ENCODE data around the gene PELI2.

PELI2 gene

DNA sequence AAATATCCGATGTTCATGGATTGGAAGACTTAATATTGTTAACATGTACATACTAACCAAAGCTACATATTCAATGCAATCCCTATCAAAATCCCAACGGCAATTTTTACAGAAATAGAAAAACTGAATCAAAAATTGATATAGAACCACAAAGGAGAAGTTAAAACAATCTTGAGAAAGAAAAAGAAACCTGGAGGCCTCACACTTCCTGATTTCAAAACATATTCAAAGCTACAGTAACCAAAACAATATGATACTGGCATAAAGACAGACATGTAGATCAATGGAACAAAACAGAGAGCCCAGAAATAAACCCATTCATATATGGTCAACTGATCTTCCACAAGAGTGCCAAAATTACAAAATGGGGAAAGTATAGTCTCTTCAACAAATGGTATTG, 5.4 kb upstream of the PELI2 start:
- H3F3A ChIP-seq (ENCODE audit: insufficient read depth, low read length) = no peaks in the 10 kb centered on the region
- H3K4me2 ChIP-seq (ENCODE audit: low read depth, low read length) = no peak overlapping the region
- H3K27me3 ChIP-seq (replicated peaks; ENCODE audit: insufficient read depth, low read length) = no peaks in the 10 kb centered on the region
- no peak overlapping the region for H3K9ac ChIP-seq (ENCODE audit: low read length)
- H3K36me3 ChIP-seq (replicated peaks; ENCODE audit: insufficient read depth, low read length) = no peaks in the 10 kb centered on the region
- no peak for DNase-seq
- H3K4me1 ChIP-seq (ENCODE audit: low read length) = no peaks in the 10 kb centered on the region
- H4K20me1 ChIP-seq (ENCODE audit: insufficient read depth, low read length) = no peaks in the 10 kb centered on the region
- H3K9me2 ChIP-seq (replicated peaks; ENCODE audit: insufficient read depth, low read length) = no peaks in the 10 kb centered on the region
- no peak overlapping the region for H2AFZ ChIP-seq (ENCODE audit: low read length)
- no peak overlapping the region for H3K27ac ChIP-seq (ENCODE audit: low read length)
- TF ChIP-seq EZH2 (optimal IDR thresholded peaks at IDR 0.05; ENCODE audit: low read depth, low read length) (no peak), EZH2phosphoT487 (IDR thresholded peaks at IDR 0.05; ENCODE audit: low read length) (no peak)
- no peaks in the 10 kb centered on the region for H3K79me2 ChIP-seq (ENCODE audit: low read length)
- no peak overlapping the region for H3K4me3 ChIP-seq (ENCODE audit: low read length)
- no peaks in the 10 kb centered on the region for H3K9me3 ChIP-seq (replicated peaks; ENCODE audit: insufficient read depth, low read length)

GRCh38 chr14:56115334-56115870, 2.8 kb upstream of the PELI2 start:
- Histone ChIP-seq H3K9ac (ENCODE audit: low read length) (no peak overlapping the region), H3K27me3 (replicated peaks; ENCODE audit: insufficient read depth, low read length) (no peaks in the 10 kb centered on the region), H3K9me3 (replicated peaks; ENCODE audit: insufficient read depth, low read length) (no peaks in the 10 kb centered on the region), H3K9me2 (replicated peaks; ENCODE audit: insufficient read depth, low read length) (no peaks in the 10 kb centered on the region), H2AFZ (ENCODE audit: low read length) (no peak overlapping the region), H3K36me3 (replicated peaks; ENCODE audit: insufficient read depth, low read length) (no peaks in the 10 kb centered on the region), H3K4me3 (ENCODE audit: low read length) (no peak overlapping the region), H3K4me2 (ENCODE audit: low read depth, low read length) (no peak overlapping the region), H3K79me2 (ENCODE audit: low read length) (no peaks in the 10 kb centered on the region), H3F3A (ENCODE audit: insufficient read depth, low read length) (no peaks in the 10 kb centered on the region), H3K27ac (ENCODE audit: low read length) (no peak overlapping the region), H3K4me1 (ENCODE audit: low read length) (no peaks in the 10 kb centered on the region), H4K20me1 (ENCODE audit: insufficient read depth, low read length) (no peaks in the 10 kb centered on the region)
- DNase-seq = no peak
- TF ChIP-seq EZH2 (optimal IDR thresholded peaks at IDR 0.05; ENCODE audit: low read depth, low read length) (no peak), CTCF (IDR thresholded peaks at IDR 0.05; ENCODE audit: low read length) (no peak), EZH2phosphoT487 (IDR thresholded peaks at IDR 0.05; ENCODE audit: low read length) (no peak)

GRCh38 chr14:56115976-56116893, 2.0 kb upstream of the PELI2 start:
- Histone ChIP-seq H3K4me2 (ENCODE audit: low read depth, low read length) (no peak overlapping the region), H2AFZ (ENCODE audit: low read length) (no peak overlapping the region), H3K27ac (ENCODE audit: low read length) (no peak overlapping the region), H3K27me3 (replicated peaks; ENCODE audit: insufficient read depth, low read length) (no peaks in the 10 kb centered on the region), H4K20me1 (ENCODE audit: insufficient read depth, low read length) (no peaks in the 10 kb centered on the region), H3K9ac (ENCODE audit: low read length) (no peak overlapping the region), H3K9me3 (replicated peaks; ENCODE audit: insufficient read depth, low read length) (no peaks in the 10 kb centered on the region), H3F3A (ENCODE audit: insufficient read depth, low read length) (no peaks in the 10 kb centered on the region), H3K79me2 (ENCODE audit: low read length) (no peaks in the 10 kb centered on the region), H3K36me3 (replicated peaks; ENCODE audit: insufficient read depth, low read length) (no peaks in the 10 kb centered on the region), H3K9me2 (replicated peaks; ENCODE audit: insufficient read depth, low read length) (no peaks in the 10 kb centered on the region), H3K4me1 (ENCODE audit: low read length) (no peaks in the 10 kb centered on the region), H3K4me3 (ENCODE audit: low read length) (no peak overlapping the region)
- DNase-seq = no peak
- TF ChIP-seq EZH2 (optimal IDR thresholded peaks at IDR 0.05; ENCODE audit: low read depth, low read length) (no peak), CTCF (IDR thresholded peaks at IDR 0.05; ENCODE audit: low read length) (no peak), EZH2phosphoT487 (IDR thresholded peaks at IDR 0.05; ENCODE audit: low read length) (no peak)
